Mucosa of rectum (tissue), 2 donors: ENCODE data around the gene GJB2.

Experiments used
- H3K27ac ChIP-seq, 2 donors: one replicate each; pipeline ENCODE4 v1.7.0; 2013; ENCODE audit warnings: inconsistent platforms in 2 of 2, low read depth in 2 of 2, low read length in 2 of 2
- H3K27me3 ChIP-seq, 2 donors: one replicate each; pipeline ENCODE4 v1.7.0; 2013; ENCODE audit warnings: low read length in 2 of 2; ENCODE audit not compliant: control insufficient read depth in 2 of 2, insufficient read depth in 2 of 2
- H3K36me3 ChIP-seq, 2 donors: one replicate each; pipeline ENCODE4 v1.7.0; 2013; ENCODE audit warnings: low read length in 2 of 2; ENCODE audit not compliant: control insufficient read depth in 2 of 2, insufficient read depth in 2 of 2
- H3K4me1 ChIP-seq, 2 donors: one replicate each; pipeline ENCODE4 v1.7.0; 2013; ENCODE audit warnings: low read length in 2 of 2, mild to moderate bottlenecking in 1 of 2; ENCODE audit not compliant: control insufficient read depth in 2 of 2, insufficient read depth in 2 of 2
- H3K4me3 ChIP-seq, 2 donors: one replicate each; pipeline ENCODE4 v1.7.0; 2013; ENCODE audit warnings: low read length in 2 of 2
- H3K9ac ChIP-seq, 2 donors: one replicate each; pipeline ENCODE4 v1.7.0; 2013; ENCODE audit warnings: low read length in 2 of 2, low read depth in 1 of 2, mild to moderate bottlenecking in 1 of 2
- H3K9me3 ChIP-seq, 2 donors: one replicate each; pipeline ENCODE4 v1.7.0; 2013; ENCODE audit warnings: low read length in 2 of 2; ENCODE audit not compliant: control insufficient read depth in 2 of 2
- donor health status: healthy.
- donor health status: Normal muscosa, but diverticular disease.

Gene GJB2

GRCh38 chr13:20193162-20193906 is 596 bp upstream of the GJB2 start:
- H3K27ac ChIP-seq, result no peak overlapping the region
- H3K27me3 ChIP-seq, result peaks cover 24 to 27% of the 10 kb centered on the region in 2 donors
- peaks cover 41 to 42% of the 10 kb centered on the region in 2 donors for H3K4me1 ChIP-seq
- peaks cover 8 to 9% of the 10 kb centered on the region in 2 donors for H3K36me3 ChIP-seq
- no peaks in the 10 kb centered on the region for H3K9me3 ChIP-seq
- H3K4me3 ChIP-seq, result peak overlapping the region; percentile 56 to 73
- H3K9ac ChIP-seq, result no peak overlapping the region

GRCh38 chr13:20192158-20192835 is 441 bp downstream of the GJB2 start:
- peak overlapping the region; percentile 68 to 76 for H3K9ac ChIP-seq
- peak overlapping the region; percentile 73 for H3K4me3 ChIP-seq
- H3K4me1 ChIP-seq, result peaks cover 33 to 36% of the 10 kb centered on the region in 2 donors
- H3K36me3 ChIP-seq, result peaks cover 11 to 16% of the 10 kb centered on the region in 2 donors
- peak overlapping the region; percentile 76 to 78 for H3K27ac ChIP-seq
- peaks cover 24 to 27% of the 10 kb centered on the region in 2 donors for H3K27me3 ChIP-seq
- no peaks in the 10 kb centered on the region for H3K9me3 ChIP-seq

- H3K27ac ChIP-seq, result peak overlapping the region; percentile 76 to 78
- no peaks in the 10 kb centered on the region for H3K9me3 ChIP-seq
- H3K9ac ChIP-seq, result peak overlapping the region; percentile 68 to 76
- H3K4me3 ChIP-seq, result peak overlapping the region; percentile 73
- H3K27me3 ChIP-seq, result peaks cover 22 to 24% of the 10 kb centered on the region in 2 donors
- peaks cover 33% of the 10 kb centered on the region in 2 donors for H3K4me1 ChIP-seq
- peaks cover 11 to 16% of the 10 kb centered on the region in 2 donors for H3K36me3 ChIP-seq
Observed at GRCh38 chr13:20191311-20192157, 1.2 kb downstream of the GJB2 start.

- Histone ChIP-seq H3K27me3 (peaks cover 20 to 22% of the 10 kb centered on the region in 2 donors), H3K9ac (peak overlapping the region in 1 of 2 donors; percentile 17), H3K4me3 (peak overlapping the region in 1 of 2 donors; percentile 73), H3K9me3 (no peaks in the 10 kb centered on the region), H3K36me3 (peaks cover 11 to 16% of the 10 kb centered on the region in 2 donors), H3K4me1 (peaks cover 33% of the 10 kb centered on the region in 2 donors), H3K27ac (no peak overlapping the region)
Observed at GRCh38 chr13:20190481-20191310, 2.0 kb downstream of the GJB2 start.

GRCh38 chr13:20190076-20190475 is 2.7 kb downstream of the GJB2 start:
- H3K9ac ChIP-seq, result no peak overlapping the region
- peaks cover 15 to 22% of the 10 kb centered on the region in 2 donors for H3K27me3 ChIP-seq
- no peaks in the 10 kb centered on the region for H3K9me3 ChIP-seq
- peaks cover 11 to 16% of the 10 kb centered on the region in 2 donors for H3K36me3 ChIP-seq
- H3K4me3 ChIP-seq, result peak overlapping the region in 1 of 2 donors; percentile 37
- H3K27ac ChIP-seq, result peak overlapping the region in 1 of 2 donors; percentile 4
- peaks cover 33% of the 10 kb centered on the region in 2 donors for H3K4me1 ChIP-seq

- Histone ChIP-seq H3K27ac (no peak overlapping the region), H3K36me3 (peaks cover 11 to 16% of the 10 kb centered on the region in 2 donors), H3K9me3 (no peaks in the 10 kb centered on the region), H3K4me3 (no peak overlapping the region), H3K4me1 (peaks cover 30 to 33% of the 10 kb centered on the region in 2 donors), H3K9ac (no peak overlapping the region), H3K27me3 (peaks cover 9 to 15% of the 10 kb centered on the region in 2 donors)
Observed at GRCh38 chr13:20188667-20189553, 3.8 kb downstream of the GJB2 start.

GRCh38 chr13:20186771-20187170 is 6.0 kb downstream of the GJB2 start:
- Histone ChIP-seq H3K4me1 (peaks cover 17 to 26% of the 10 kb centered on the region in 2 donors), H3K9ac (no peak overlapping the region), H3K9me3 (no peaks in the 10 kb centered on the region)

GRCh38 chr13:20185366-20186056 is 7.2 kb downstream of the GJB2 start:
- H3K36me3 ChIP-seq, result peaks cover 11 to 16% of the 10 kb centered on the region in 2 donors
- no peak overlapping the region for H3K4me3 ChIP-seq
- peaks cover 11 to 16% of the 10 kb centered on the region in 2 donors for H3K4me1 ChIP-seq
- peaks cover 0 to 6% of the 10 kb centered on the region in 2 donors for H3K27me3 ChIP-seq
- no peaks in the 10 kb centered on the region for H3K9me3 ChIP-seq
- no peak overlapping the region for H3K9ac ChIP-seq
- H3K27ac ChIP-seq, result no peak overlapping the region

More at GRCh38 chr13:20186771-20187170, 6.0 kb downstream of the GJB2 start:
- Histone ChIP-seq H3K27me3 (peaks cover 2 to 9% of the 10 kb centered on the region in 2 donors), H3K36me3 (peaks cover 11 to 16% of the 10 kb centered on the region in 2 donors), H3K4me3 (no peak overlapping the region), H3K27ac (no peak overlapping the region)
